ENCODE data around the gene TRAF4.

DNA sequence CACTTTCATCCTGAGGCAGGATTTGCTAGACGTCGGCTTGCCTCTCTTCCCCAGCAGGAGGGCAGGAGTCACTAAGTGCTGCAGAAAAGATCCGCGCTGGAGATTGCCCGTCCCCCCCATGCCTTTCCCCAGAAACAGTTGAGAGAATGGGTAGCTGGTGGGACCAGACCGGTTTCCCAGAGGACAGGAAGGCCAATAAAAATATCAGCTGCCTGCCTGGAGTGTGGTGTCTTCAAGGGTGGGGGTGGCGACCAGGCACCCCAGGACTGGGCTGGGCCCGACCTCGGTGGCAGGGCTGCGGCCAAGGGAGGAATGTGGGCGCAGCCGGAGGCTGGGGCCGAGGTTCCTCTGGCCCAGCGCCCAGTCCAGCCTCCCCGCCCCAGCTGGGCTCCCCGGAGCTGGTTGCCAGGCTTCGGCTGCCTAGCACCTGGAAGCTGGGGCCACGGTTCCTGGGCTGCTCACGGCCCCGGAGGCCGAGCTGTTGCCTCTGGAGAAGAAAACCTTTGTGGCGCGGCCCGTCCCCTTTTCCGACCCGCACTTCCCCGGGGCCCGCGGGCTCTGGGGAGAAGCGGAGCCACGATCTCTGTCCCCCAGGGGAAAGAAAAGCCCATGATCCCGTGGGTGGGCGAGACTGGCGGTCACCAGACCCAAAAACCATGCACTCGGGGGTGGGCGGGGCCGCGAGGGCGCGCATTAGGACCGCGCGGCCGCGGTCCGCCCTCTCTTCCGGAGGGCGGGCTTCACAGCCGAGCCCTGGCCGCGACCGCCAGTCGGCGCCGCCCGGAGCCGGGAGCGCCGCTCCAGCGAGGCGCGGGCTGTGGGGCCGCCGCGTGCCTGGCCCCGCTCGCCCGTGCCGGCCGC is at the start of gene TRAF4:
- TF ChIP-seq, protein P1, sequence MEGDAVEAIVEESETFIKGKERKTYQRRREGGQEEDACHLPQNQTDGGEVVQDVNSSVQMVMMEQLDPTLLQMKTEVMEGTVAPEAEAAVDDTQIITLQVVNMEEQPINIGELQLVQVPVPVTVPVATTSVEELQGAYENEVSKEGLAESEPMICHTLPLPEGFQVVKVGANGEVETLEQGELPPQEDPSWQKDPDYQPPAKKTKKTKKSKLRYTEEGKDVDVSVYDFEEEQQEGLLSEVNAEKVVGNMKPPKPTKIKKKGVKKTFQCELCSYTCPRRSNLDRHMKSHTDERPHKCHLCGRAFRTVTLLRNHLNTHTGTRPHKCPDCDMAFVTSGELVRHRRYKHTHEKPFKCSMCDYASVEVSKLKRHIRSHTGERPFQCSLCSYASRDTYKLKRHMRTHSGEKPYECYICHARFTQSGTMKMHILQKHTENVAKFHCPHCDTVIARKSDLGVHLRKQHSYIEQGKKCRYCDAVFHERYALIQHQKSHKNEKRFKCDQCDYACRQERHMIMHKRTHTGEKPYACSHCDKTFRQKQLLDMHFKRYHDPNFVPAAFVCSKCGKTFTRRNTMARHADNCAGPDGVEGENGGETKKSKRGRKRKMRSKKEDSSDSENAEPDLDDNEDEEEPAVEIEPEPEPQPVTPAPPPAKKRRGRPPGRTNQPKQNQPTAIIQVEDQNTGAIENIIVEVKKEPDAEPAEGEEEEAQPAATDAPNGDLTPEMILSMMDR (IDR thresholded peaks at IDR 0.05; ENCODE audit: insufficient read depth, low read depth, low read length): no peak
- TF ChIP-seq EZH2 (IDR thresholded peaks at IDR 0.05; ENCODE audit: insufficient read depth, low read length): no peak
